WTC11 (cell line): ENCODE results near the gene CISD2.

ENCODE experiments used
- ARID4B ChIP-seq: sonication (generic); formaldehyde crosslinking; IDR thresholded peaks from 2 replicates; pipeline ENCODE4 v1.8.0; 2023; ENCODE audit warnings: missing genetic modification reagents, mild to moderate bottlenecking, borderline replicate concordance
- CTCF ChIP-seq: fragments of 200-600 bp; IDR thresholded peaks from 2 replicates; pipeline ENCODE4 v1.8.0; 2022; ENCODE audit warnings: antibody characterized with exemption
- ESRRA ChIP-seq: sonication (generic); formaldehyde crosslinking; IDR thresholded peaks from 2 replicates; pipeline ENCODE4 v1.8.1; 2022; ENCODE audit warnings: mild to moderate bottlenecking, missing genetic modification reagents, borderline replicate concordance
- JUN ChIP-seq: sonication (generic); formaldehyde crosslinking; IDR thresholded peaks from 2 replicates; pipeline ENCODE4 v1.8.0; 2023; ENCODE audit warnings: mild to moderate bottlenecking, missing genetic modification reagents
- SOX15 ChIP-seq: fragments of 250-450 bp; sonication (Bioruptor Pico); IDR thresholded peaks from 2 replicates; pipeline ENCODE4 v1.9.0; 2021; ENCODE audit warnings: mild to moderate bottlenecking

GRCh38 chr4:102918859-102919258 lies 50.1 kb downstream of the CISD2 start:
- no peak for TF ChIP-seq SOX15 (CRISPR knock-in tag)
- no peak for TF ChIP-seq CTCF
- no peak for TF ChIP-seq ARID4B
- no peak for TF ChIP-seq JUN
- TF ChIP-seq ESRRA (CRISPR knock-in tag): no peak
